Sigmoid colon (tissue), 4 donors: ENCODE data around the gene SETBP1.

Experiments used
- EP300 ChIP-seq, 4 donors: sonication (generic); formaldehyde crosslinking; IDR thresholded peaks; one replicate each; pipeline ENCODE4 v1.6.1; 2017; ENCODE audit warnings: antibody characterized with exemption in 4 of 4
- POLR2AphosphoS5 ChIP-seq, 4 donors: sonication (generic); formaldehyde crosslinking; IDR thresholded peaks; one replicate each; pipeline ENCODE4 v1.6.1; 2017; ENCODE audit warnings: antibody characterized with exemption in 4 of 4
- TF ChIP-seq, protein P1 (sequence below), 4 experiments: fragments of 450-650 bp in 3 of 4; fragments of 200-600 bp in 1 of 4; IDR thresholded peaks; one replicate each; pipeline ENCODE4 v1.5.1; 2016 to 2019; ENCODE audit warnings: antibody characterized with exemption in 4 of 4, mild to moderate bottlenecking in 3 of 4, moderate library complexity in 2 of 4

DNA sequence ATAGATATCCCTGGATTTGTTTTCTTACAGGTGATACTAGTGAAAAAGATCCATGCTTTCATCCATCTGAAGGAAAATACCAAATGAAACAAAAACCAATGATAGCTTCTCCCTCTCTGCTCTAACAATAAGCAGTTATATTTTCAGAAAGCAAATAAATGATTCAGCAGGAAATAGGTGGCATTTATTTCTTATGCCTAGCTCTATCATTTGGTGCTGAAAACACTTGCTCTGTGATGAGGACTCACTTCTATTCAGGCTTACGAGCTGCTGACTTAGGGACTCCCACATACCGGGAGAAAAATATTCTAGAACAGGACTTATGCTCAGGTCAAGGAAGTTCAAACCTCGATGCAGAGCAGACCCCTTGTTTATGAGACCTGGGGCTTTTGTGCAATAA is 142.6 kb downstream of the SETBP1 start:
- TF ChIP-seq, protein P1, sequence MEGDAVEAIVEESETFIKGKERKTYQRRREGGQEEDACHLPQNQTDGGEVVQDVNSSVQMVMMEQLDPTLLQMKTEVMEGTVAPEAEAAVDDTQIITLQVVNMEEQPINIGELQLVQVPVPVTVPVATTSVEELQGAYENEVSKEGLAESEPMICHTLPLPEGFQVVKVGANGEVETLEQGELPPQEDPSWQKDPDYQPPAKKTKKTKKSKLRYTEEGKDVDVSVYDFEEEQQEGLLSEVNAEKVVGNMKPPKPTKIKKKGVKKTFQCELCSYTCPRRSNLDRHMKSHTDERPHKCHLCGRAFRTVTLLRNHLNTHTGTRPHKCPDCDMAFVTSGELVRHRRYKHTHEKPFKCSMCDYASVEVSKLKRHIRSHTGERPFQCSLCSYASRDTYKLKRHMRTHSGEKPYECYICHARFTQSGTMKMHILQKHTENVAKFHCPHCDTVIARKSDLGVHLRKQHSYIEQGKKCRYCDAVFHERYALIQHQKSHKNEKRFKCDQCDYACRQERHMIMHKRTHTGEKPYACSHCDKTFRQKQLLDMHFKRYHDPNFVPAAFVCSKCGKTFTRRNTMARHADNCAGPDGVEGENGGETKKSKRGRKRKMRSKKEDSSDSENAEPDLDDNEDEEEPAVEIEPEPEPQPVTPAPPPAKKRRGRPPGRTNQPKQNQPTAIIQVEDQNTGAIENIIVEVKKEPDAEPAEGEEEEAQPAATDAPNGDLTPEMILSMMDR (IDR thresholded peaks at IDR 0.05): no peak
- no peak for TF ChIP-seq POLR2AphosphoS5 (IDR thresholded peaks at IDR 0.05)
- TF ChIP-seq EP300 (IDR thresholded peaks at IDR 0.05): no peak
